HL-60/S4 treated with phorbol 12-myristate 13-acetate at 8.2 ng/mL for 4 days and 3 days (cell line): ENCODE data around the gene CDC25B.

Experiments
- in situ Hi-C: fragments of 300-500 bp; cut with MboI; formaldehyde crosslinking; loops from 2 replicates; pipeline ENCODE4 v1.15.0; 2022; ENCODE audit warnings: low sequenced_read_pairs

CDC25B gene

DNA sequence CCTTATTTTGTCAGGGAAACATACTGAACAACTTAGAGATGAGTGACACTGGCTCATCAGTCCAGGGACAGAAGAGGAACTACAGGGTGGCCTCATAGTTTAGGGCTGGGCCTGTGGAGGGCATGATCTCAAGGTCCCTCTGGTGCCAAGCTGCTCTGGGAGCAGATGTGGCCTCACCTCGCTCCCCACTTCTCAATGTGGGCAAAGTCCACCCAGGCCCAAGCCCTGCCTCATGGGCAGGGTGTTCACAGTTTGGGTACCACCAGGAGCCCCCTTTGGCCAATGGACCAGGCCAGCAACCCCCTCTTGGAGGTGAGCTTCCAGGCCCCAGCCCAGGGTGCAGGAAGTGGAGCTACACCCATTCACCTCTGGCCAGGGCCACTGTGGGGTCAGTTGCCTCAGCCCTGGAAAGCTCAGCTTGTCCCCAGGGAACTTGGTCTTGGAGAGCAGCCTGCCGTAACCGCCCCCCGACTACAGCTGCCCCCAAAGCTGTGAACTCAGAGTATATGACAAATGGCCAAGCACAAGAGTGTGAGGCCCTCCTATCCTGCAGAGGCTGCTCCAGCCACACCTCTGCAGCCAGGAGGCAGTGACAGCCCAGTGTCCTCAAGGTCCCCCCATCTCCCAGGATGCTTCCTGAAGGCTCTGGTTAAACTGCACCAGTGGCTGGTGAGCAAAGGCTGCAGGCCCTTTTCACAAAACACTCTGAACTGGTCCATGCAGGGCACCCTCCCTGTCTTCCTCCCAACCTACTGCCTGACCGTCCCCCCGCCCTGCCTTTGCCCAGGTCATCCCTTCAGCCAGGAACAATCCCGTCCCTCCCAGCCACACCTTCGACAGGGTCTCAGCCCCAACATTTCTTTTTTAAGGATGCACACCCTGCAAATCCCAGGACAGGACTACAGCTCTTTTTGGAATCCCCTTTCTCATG is 32.2 kb upstream of the CDC25B start:
- in situ Hi-C loops = no loop called here

DNA sequence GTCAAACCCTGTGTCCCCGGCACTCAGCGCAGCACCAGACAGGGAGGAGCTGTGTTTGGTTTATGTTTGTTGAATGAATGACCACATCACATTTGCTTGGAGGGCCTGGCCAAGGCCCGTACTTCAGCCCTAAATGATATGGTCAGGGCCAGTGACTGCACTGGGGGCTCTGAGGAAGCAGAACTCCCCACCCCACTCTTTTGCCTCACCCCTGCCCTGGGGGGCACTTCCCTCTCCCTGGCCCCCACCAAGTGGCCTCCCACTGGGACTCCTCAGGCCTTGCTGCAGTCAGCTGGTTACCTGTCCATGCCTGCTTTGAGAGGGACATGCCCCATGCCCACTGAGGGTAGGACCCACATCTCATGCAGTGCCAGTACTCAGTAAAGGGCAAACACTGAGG is 31.5 kb upstream of the CDC25B start:
- in situ Hi-C loops = no loop called here

DNA sequence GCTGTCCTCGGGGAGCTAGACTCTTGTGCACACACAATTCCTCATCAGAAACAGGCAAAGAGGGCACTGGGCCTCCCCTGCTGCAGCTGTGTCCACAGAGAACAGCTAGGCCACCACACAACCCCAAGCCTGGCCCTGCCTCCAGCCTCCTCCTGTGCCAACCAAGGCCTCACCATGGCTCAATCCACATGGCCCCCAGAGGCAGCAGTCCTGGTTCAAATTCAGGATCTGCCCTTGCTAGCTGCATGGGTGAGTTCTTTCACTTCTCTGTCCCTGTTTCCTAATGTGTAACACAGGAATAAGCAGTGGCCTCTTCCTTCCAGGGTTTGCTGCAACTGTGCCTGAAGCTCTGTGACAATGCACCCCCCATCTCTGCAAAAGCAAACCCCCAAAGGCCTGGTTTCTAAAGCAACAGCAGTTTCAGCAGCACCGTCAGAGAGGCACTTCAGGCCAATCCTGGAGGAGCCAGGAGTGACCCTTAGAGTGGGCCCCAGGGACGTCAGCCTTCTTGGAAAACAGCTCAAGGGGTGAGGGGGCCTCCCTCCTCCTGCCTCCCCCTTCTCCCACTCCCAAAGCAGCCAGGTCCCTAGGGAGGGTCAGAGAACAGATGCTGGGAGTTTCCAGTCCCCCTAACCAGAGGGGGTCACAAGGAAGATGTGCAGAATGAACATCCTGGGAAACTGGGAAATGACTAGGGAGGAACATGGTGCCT is 30.8 kb upstream of the CDC25B start:
- in situ Hi-C loops = no loop called here

DNA sequence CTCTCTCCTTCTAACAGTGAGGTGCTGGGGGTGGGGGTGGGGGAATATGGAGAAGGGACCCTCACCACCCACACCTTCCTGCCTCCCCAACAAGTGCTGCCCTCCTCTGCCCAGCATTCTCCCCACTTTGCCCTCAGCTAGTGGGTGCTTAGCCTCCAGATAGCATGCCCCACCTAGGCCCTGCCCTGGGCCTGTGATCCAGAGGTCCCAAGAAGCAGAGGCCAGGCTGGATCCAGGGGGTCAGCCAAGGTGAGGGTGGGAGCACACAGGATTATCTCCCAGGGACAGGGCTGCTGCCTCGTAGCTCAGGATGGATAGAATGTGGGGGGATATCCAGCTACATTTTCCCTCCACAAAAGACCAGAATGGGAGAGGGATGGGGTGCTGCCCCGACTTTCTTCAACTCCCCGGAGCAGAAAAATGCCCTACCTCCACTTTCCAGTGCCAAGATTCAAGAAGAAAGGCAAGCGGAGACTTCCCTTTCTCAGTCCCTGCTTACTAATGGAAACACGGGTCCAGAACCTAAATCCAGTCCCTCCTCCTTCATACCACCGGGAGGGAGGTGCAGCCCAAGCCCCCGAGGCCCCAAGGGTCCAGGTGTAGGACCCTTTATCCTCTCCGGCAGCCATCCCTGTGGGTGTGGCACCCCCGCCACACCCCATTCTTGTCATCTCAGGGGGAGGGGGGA is 29.5 kb upstream of the CDC25B start:
- in situ Hi-C loops = no loop called here

DNA sequence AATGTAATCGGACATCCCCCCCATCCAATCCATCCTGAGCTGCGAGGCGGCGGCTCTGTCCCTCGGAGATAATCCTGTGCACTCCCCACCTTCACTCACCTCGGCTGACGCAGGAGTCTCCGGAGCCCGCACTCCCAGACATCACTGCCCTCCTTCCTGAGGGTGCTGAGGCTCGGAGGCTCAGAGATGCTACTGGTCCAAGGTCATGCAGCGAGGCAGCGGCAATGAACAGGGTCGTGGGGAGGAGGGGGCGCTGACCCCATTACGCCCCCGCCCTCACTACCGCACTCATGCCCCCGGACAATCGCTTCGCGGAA is 29.0 kb upstream of the CDC25B start:
- in situ Hi-C loops = no loop called here

DNA sequence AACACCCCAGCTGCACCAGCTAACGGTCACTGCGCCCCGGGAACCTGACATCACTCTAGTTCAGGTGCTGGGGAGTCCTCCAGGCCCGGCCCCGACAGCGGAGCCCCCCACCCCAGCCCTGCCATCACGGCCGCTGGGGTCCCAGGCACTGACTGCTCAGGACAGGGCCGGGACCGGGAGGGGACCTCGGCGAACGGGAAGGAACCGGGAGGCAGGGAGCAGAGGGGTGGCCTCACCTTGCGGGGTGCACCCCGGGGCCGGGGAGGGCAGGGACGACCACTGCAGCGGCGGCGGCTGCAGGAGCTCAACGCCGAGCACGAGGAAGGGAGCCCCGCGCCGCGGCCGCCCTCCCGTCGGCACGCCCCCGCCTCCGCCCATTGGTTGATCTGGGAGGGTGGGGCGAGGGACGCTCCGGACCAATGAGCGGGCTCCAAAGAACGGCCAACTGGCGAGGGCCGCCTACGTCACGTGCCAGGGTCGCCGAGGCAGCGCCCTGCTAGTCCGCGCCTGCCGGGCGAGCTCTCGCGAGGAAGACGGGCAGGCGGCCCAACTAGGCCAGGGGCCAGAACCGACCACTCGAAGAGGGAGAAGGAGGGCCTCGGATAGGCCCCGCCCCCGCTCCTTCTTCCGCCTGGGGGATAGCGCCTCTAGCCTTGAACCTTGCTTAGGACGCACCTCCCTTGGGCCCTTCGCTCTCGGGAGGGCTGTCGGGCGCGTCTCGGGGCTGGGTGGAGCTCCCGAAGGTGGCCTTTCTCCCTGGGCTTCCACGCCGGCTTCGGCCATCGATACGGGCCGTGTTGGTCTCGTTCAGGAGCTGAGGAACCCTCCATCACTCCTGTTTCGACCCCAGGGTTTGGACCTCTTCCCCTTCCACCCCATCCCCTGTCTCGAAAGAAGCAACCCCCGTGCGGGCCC is 28.4 kb upstream of the CDC25B start, which contains the start of gene ADISSP:
Gene ADISSP, minus strand, starts transcription at position 327 of the 915 bp plus-strand sequence. CDS start 7,653 bp downstream, outside the sequence.
- in situ Hi-C loops = no loop called here

- in situ Hi-C loops = no loop called here
These were observed 27.6 kb upstream of the CDC25B start for GRCh38 chr20:3768342-3769130.

GRCh38 chr20:3771552-3772058 is 24.5 kb upstream of the CDC25B start:
- in situ Hi-C loops = no loop called here

GRCh38 chr20:3775457-3776108 is 20.5 kb upstream of the CDC25B start:
- in situ Hi-C loops = no loop called here

- in situ Hi-C loops = no loop called here
These were observed 18.8 kb upstream of the CDC25B start for GRCh38 chr20:3777381-3777715.

- in situ Hi-C loops = no loop called here
These were observed 18.1 kb upstream of the CDC25B start for GRCh38 chr20:3777716-3778629.

DNA sequence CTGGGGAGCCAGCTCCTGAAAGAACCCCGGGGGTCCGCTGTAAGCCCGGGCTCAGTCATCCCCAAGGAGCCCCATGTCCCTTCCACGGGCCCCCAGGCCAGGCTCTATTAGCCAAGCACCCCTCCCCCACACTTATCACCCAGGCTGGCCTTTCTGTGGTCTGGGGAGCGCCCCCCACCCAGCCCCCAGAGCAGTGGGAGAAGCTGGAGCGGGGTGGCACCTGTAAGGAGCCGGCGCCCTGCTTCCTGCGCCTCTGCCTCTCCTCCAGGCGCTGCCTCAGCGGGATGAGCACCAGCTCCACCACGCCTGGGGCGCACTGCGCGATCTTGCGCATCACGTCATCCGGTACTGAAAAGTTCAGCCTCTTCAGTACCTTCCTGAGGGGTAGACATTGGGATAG is 17.1 kb upstream of the CDC25B start:
- in situ Hi-C loops = no loop called here

- in situ Hi-C loops = no loop called here
These were observed 14.8 kb upstream of the CDC25B start, which contains the start of gene SPEF1 for GRCh38 chr20:3781153-3781910. SPEF1 (minus strand) TSS chr20:3781448; CDS start chr20:3781287, 161 bp downstream.

GRCh38 chr20:3782597-3782996 is 13.5 kb upstream of the CDC25B start:
- in situ Hi-C loops = no loop called here

DNA sequence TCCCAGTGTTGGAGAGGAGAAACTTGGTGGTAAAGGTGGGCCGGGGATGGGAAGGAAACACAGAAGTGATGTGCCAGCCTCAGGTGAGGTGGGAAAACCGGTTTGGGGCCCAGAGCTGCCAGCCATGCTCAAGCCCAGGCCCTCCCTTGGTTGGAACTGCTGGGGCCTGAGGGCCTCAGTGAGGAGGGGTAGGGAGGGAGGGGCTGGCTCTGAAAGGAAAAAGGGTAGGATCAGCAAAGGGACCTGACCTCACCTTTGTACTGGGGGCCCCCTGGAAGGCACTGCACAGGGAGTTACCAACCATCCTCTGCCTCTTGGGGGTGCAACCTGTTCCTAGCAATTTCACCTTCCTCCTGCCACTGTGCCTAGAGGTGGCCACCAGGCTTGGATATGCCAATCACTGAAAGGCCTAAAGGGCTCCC is 13.0 kb upstream of the CDC25B start:
- in situ Hi-C loops = no loop called here

DNA sequence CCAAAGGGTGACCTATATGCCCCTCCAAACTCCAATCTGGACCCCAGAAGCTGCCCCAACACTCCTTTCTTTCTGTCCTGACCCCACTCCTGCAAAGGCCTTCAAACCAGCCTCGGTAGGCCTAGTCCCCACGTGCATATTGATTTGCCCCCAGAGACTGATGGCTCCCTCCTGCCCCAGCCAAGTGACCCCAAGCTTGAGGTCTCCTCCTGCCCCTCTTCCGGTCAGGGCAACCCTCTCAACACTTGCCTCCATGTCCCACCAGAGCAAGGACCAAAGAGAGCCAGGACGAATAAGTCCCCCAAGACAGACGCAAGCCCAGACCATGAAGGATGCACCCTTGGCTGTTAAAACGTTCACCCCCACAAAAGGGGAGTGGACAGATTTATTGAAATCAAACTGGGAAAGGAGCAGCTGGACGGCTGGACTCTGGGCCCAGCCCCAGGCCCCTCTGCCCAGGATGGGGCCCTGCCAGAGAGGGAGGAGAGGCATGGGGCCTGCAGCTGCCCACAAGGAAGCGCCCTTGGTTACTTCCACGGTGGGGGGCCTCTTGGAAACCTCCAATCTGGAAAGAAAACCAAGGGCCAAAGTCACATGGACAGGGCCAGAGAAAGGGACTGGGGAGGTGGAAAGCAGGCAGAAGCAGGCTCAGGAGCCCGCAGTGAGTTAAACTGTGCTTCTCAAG is 12.5 kb upstream of the CDC25B start:
- in situ Hi-C loops = no loop called here
